GM21723 (cell line): ENCODE measurements around the gene GNG7.
"Not testable (repeated sequence)": the region's sequence is repeated elsewhere in the genome, so short reads cannot be mapped to it uniquely, and the experiment has no call there.

Experiments
- ATAC-seq: cut with Tn5 transposase; IDR thresholded peaks from one replicate; pipeline ENCODE4 v1.9.1; 2021; ENCODE audit warnings: mild to moderate bottlenecking, moderate library complexity; ENCODE audit not compliant: unreplicated experiment

The GNG7 gene

GRCh38 chr19:2714102-2714501, 11.6 kb upstream of the GNG7 start:
- not testable (repeated sequence) for ATAC-seq

DNA sequence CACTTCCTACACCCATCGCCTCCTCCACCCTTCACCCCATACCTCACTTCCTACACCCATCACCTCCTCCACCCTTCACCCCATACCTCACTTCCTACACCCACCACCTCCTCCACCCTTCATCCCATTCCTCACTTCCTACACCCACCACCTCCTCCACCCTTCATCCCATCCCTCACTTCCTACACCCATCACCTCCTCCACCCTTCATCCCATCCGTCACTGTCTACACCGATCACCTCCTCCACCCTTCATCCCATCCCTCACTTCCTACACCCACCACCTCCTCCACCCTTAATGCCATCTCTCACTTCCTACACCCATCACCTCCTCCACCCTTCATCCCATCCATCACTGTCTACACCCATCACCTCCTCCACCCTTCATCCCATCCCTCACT, 10.7 kb upstream of the GNG7 start:
- ATAC-seq = not testable (repeated sequence)

DNA sequence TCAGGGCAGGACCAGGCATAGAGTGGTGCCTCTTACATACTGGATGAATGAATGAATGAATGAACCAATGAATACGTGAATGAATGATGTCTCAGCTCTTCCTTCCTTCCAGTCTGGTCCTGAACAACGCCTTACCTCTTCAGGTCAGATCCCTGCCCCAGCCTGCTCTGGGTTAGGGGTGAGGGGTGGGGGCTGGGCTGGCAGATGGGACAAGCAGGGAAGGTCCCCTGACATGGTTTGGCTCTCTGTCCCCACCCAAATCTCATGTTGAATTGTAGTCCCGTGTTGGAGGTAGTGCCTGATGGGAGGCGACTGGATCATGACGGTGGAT, 9.3 kb upstream of the GNG7 start:
- ATAC-seq = no peak

- no peak for ATAC-seq
Measured at GRCh38 chr19:2711172-2711874, 8.8 kb upstream of the GNG7 start.

GRCh38 chr19:2706251-2706650, 3.8 kb upstream of the GNG7 start:
- no peak for ATAC-seq

- no peak for ATAC-seq
Measured at GRCh38 chr19:2703691-2704216, 1.3 kb upstream of the GNG7 start.

- ATAC-seq = no peak
Measured at GRCh38 chr19:2703077-2703437, 563 bp upstream of the GNG7 start.

DNA sequence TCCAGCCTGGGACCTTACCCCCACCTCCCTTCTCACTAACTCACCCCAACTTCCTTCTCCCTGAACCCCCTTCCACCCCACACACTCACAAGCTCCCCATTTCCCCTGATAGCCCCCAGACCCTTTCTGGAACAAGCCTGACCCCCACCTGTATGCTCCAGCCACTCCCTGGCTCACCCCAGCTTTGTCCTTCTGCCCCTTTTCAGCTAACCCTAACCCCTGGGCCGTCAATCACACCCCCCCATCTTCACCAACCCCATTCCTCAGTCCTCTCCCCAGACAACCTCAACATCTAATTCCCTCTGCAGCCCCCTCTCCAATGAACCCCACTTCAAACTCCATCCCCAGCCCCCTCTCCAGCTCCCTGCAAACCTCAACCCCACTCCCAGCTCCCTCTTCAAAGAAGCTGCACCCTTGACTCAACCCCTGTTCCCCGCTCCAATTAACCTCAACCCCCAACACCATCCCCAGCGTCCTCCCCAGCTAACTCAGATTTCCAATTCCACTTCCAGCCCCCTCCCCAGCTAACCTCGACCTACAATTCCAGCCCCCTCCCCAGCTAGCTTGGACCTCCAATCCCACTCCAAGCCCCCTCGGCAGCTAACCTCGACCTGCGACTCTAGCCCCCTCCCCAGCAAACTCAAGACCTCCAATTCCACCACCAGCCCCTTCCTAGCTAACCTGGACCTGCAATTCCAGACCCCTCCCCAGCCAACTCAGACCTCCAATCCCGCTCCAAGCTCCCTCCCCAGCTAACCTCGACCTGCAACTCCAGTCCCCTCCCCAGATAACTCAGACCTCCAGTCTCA, 929 bp downstream of the GNG7 start:
- no peak for ATAC-seq

DNA sequence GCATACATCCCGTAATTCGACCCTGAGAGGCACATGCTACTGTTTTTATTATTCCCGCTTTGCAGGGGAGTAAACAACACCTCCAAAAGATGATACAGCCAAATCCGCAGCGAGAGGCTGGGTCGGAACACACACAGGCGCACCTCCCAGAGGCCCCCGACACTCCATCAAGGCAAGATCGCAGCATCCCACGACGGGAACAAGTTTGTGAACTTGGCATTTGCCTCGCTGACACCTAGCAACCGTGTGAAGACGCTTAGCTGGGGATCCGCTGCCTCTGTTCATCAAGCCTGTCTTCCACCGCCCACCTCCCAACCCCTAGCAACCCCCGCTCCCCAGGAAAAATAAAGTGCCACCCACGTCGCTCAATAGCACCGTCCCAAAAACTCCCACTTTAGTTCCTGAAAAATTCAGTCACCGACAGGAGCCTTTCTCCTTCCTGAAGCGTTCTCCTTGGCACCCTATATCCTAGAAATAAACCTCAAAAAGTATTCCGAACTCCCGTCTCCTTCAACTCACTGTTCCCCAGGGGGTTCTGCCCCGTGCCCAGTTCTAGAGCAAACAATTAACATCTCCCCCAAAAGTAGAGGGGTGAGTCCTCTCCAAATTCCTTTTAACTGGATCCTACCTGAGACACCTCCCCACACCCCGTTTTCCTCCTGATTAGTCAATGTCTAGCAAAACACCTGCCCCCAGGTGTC, 1.7 kb downstream of the GNG7 start:
- no peak for ATAC-seq

GRCh38 chr19:2699413-2700140, 2.9 kb downstream of the GNG7 start:
- peak; percentile 7 for ATAC-seq

DNA sequence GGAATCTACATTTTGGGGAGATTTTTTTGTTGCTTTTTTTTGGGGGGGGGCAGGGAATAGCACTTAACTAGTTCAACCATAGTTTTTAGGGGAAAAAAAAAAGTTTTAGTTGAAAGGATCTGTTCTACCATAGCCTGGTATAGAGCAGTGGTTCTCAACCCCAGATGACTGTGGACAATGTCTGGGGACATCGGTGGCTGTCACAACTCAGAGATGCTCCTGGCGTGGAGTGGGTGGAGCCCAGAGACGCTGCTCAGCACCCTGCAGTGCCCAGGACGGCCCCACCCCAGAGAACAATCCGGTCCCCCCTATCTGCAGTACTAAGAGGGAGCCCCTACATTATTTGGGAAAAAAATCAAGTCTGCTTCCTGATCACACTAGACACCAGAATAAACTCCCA, 8.3 kb downstream of the GNG7 start:
- no peak for ATAC-seq

GRCh38 chr19:2693492-2694160, 8.9 kb downstream of the GNG7 start:
- no peak for ATAC-seq

DNA sequence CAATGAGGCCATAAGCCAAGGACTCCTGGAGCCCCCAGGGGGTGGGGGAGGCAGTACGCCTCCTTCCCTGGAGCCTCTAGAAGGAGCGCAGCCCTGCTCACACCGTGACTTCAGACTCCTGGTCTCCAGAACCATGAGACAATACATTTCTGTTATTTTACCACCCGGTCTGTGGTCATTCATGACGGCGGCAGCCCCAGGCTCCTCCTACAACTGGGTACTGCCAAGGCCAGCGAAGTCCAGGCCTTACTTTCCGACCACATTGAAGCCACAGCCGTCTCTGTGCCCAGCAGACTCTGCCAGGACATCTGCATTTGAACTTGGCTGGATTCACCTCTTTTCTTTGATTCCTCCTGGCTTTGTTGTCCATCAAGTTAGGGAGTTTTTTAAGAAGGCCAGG, 10.5 kb downstream of the GNG7 start:
- no peak for ATAC-seq

GRCh38 chr19:2690856-2691255, 11.6 kb downstream of the GNG7 start:
- no peak for ATAC-seq

- no peak for ATAC-seq
Measured at GRCh38 chr19:2686360-2686759, 16.1 kb downstream of the GNG7 start.

GRCh38 chr19:2685204-2685704, 17.2 kb downstream of the GNG7 start:
- no peak for ATAC-seq

GRCh38 chr19:2683430-2684003, 19.0 kb downstream of the GNG7 start:
- ATAC-seq = no peak

DNA sequence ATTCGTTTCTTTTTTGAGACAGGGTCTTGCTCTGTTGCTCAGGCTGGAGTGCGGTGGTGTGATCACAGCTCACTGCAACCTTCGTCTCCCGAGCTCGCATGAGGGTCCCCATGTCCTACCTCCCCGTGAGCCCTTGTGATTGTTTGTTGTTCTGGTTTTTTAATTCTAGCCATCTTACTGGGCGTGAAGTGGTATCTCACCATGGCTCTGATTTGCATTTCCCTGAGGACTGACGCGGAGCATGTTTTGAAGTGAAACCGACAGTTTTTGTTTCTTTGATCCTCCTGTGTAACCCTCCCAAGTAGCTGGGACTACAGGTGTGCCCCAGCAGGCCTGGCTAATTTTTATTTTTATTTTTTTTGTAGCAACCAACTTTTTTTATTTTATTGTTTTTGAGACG, 21.7 kb downstream of the GNG7 start:
- ATAC-seq = no peak

- no peak for ATAC-seq
Measured at GRCh38 chr19:2679439-2679838, 23.1 kb downstream of the GNG7 start.

DNA sequence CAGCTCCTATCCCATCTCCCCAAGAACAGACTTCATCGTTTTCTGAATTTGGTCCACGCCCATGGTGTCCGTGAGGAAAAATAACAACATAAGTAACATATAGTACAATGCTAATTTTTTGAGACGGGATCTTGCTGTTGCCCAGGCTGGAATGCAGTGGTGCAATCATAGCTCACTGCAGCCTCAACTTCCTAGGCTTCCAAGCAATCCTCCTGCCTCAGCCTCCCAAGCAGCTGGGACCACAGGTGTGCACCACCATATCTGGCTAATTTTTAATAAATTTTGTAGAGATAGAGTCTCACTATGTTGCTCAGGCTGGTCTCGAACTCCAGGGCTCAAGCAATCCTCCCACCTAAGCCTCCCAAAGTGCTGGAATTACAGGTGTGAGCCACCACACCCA, 23.5 kb downstream of the GNG7 start:
- ATAC-seq = not testable (repeated sequence)
